Measurements from ENCODE around the gene TIA1.
A peak's percentile ranks its signal among the peaks of the same experiment; 100 is the strongest.
"Not testable (repeated sequence)": the region's sequence is repeated elsewhere in the genome, so short reads cannot be mapped to it uniquely, and the experiment has no call there.

The TIA1 gene

DNA sequence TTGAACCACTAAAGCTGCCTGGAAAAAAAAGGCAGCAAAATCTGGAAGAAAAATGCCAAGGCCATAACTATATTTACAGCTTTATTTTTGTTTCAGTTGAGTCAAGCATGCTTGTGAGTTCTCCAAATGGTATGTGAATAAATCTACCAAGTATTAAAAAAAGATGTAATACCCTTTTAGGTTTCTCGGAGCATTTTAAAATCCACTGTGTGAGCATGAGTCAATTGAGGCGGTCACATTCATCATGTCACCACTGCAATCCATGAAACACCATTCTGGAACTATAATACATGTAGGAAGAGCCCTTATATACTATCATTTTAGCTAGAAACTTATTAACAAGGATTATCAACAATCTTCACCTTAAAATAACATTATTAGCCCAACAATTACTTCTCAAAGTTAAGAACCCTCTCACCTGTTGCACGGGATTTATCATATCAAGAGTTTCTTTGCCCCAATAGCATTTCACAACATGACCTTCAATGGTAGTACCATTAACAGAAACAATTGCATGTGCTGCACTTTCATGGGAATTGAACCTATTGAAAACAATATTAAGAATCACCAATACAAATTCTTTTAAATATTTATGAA lies 33.4 kb downstream of the TIA1 start:
- no peak for DNase-seq

DNA sequence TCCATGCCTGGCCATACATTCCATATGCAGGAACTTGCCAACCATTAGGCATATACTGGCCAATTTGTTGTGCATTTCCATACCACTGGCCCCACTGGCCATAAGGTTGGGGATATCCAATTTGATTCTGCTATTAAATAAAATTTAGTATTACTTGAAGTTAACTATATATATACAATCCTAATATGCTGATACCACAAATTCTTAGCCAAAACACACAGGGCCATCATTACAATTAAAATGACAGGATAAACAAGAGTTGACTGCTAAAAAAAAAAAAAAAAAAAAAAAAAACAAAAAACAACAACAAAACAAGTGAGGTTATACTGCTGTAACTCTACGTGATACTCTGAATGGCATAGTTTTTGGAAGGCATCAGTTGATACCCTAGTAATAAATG lies 34.1 kb downstream of the TIA1 start:
- no peak for DNase-seq

DNA sequence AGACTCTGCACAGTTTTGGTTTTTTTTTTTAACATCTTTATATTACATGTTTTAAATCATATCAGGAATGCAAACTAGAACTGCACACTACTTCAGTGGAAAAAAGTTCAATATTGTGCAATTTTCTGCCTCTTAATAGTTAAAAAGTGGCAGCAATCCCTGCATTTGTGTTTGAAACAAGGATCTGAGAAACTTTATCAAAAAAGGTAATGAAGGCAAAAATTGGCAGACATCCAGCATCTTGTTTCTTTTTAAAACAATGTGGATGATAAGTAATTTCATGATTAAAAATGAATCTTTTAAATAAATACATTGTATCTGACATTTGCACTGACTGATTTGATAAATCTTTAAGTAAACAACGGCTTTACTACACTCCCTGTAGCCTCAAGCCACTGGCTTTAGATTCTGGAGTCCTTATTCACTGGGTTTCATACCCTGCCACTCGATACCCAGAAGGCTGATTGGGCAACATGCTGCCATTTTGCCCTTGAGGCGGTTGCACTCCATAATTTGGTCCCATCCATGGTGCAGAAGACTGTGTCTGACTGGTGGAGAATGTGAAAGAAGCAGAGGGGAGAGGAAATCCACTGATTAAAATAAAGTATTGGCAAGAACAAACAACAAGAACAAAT lies 36.0 kb downstream of the TIA1 start:
- DNase-seq: no peak

DNA sequence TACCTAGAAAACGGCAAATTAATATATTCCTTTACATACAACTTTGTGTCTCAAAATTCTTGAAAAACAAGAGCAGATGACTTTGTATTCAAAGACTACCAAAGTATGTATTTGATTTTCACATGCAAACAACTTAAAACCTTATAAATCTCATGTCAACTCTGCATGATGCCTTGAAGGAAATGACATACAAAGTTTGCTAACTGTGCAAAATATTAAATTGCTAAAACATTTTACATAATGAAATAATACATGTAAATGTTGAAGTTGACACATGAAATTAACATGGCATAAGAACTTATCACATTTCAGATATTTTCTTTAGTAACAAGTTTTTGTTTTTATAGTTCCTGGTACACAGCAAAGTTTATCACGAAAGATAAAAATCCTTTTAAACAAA lies 36.8 kb downstream of the TIA1 start:
- DNase-seq: no peak

DNA sequence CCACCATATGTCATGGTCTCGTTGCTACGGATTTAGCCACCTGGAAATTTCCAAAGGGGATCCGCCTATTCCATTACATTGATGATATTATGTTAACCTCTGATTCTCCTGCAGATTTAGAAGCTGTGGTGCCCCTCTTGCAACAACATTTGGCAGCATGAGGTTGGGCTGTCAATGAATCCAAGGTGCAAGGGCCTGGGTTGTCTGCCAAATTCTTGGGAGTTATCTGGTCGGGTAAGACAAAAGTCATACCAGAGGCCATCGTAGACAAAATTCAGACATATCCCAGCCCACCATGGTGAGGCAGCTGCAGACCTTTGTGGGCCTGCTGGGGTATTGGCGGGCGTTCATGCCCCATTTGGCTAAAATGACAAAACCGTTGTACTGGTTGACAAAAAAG lies 44.0 kb downstream of the TIA1 start:
- no peak for DNase-seq

DNA sequence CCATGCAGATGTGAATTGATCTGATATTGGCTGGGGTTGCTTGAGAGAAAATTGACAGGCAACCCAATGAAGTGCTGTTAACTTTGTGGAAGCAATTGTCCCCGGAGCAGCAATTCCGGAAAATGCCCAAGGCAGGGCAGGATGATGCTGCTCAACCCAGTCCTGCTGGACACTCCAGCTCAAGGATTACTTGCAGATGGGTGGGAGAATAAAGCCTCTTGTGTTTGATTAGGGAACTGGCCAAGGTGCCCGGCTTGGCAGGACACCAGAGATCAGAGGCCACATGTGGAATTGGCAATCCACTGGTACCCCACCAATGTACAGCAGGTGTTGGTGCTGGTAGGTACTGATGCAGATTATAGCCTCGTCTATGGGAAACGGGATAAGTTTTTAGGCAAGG lies 45.3 kb downstream of the TIA1 start:
- DNase-seq: no peak

DNA sequence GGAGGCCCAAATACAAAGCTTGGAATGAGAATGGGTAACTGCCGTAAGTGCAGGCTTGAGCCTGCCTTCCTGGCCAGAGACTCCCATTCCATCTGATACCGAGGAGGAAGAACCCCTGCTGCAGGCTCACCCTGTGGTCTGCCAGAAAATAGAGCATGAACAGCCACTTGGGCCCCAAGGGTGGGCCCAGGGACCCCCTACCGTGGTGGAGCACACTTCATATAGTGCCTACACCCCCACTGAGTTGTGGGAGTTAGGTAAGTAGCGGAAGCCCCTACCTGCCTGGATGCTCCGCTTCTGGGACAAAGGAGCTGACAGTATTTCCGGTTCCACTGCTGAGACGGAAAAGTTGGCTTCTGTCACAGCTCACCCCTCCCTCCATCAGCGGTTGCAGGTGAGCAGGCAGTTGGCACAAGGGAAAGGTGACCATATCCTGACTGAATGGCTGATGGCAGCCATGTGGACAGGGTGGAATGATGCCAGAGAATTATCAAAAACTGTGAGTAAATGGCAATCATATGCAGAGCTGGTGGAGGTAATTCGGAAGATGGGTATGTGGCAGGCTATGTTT lies 46.1 kb downstream of the TIA1 start:
- no peak for DNase-seq

DNA sequence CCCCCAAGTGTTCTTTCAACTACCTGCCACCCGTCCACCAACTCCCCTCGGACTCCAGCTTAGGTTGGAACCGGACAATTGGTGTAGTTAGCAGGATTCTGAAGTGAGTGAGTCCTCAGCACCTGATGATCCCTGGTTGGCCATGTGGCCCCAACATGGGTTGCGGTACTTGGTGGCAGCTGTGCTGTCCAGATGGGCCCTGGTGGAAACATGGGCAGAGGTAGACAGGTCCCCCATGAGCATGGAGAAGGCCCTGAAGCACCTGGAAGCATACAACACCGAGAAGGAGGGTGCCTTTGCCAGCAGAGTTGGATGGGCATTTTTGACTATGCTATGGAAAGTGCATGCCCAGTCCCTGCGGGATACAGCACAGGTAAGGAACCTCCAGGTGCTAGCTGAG lies 46.6 kb downstream of the TIA1 start:
- DNase-seq: no peak

DNA sequence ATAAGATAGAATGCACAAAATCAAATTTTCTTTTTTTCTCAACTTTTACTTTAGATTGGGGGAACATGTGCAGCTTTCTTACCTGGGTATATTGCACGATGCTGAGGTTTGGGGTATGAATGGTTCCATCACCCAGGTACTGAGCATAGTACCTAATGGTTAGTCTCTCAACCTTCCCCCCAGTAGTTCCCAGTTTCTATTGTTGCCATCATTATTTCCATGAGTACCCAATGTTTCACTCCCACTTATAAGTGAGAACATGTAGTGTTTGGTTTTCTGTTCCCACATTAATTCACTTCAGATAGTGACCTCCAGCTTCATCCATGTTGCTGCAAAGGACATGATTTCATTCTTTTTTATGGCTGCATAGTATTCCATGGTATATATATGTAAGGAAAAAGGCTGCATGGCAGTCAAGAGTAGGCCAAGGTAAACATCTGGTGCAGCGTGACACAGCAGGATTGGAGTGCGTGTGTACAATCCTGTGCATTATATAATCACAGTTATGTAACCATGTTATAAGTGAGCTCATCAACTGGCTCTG lies 47.1 kb downstream of the TIA1 start:
- no peak for DNase-seq

DNA sequence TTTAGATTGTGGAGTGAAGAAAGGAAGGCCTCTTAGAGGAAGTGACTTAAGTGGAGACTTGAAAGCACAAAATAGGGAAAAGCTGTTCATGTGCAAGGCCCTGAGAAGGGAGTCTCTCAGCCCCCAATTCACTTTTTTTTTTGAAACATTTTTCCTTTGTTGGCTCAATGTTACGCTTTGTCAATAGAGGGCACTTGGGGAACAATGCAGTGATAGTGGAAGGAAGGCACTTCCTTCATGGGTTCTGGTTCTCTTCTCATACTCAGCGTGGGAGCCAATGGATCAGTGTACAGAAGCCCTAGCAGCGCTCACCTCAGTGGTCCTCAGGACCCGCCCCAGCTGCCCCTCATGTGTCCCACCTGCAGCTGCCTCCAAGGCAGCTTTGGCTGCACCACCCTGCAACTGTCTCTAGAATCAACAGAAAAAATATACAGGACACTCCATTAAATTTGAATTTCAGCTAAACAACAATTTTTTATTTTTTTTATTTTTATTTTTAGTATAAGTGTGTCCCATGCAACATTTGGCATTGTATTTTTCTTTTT lies 49.0 kb downstream of the TIA1 start:
- DNase-seq: no peak

DNA sequence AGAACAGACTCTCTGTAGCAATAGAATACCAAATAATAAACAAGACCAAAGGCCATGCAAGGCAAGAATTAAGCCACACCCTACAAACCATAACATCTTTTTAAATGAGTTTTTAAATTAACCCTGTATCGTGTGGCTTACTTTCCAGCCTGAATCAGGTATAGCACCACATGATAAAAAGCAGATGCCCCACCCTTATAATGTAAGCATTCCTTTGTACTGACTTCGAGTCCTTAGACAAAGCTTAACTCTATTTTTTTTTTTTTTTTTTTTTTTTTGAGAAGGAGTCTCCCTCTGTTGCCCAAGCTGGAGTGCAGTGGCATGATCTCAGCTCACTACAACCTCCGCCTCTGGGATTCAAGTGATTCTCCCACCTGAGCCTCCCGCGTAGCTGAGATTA lies 55.9 kb downstream of the TIA1 start:
- no peak for DNase-seq

DNA sequence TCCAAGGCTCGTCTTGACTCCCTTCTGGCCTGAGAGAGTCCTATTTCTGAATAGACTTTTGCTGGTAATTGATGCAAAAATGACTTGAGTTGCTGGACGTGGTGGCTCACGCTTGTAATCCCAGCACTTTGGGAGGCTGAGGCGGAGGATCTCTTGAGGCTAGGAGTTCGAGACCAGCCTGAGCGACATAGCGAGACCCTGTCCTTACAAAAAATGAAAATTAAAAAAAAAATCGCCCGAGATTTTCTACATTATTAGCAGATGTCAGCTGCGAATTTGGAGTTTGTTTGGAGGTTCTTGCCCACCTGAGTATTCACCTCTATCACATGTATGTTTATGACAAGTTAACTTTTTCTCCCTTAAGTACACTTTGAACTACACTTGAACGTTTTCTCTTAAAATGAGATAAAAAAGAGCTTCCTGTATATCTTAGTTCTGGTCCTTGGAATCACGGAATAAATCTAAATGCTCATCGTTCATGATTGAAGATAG lies 57.1 kb downstream of the TIA1 start:
- no peak for DNase-seq

DNA sequence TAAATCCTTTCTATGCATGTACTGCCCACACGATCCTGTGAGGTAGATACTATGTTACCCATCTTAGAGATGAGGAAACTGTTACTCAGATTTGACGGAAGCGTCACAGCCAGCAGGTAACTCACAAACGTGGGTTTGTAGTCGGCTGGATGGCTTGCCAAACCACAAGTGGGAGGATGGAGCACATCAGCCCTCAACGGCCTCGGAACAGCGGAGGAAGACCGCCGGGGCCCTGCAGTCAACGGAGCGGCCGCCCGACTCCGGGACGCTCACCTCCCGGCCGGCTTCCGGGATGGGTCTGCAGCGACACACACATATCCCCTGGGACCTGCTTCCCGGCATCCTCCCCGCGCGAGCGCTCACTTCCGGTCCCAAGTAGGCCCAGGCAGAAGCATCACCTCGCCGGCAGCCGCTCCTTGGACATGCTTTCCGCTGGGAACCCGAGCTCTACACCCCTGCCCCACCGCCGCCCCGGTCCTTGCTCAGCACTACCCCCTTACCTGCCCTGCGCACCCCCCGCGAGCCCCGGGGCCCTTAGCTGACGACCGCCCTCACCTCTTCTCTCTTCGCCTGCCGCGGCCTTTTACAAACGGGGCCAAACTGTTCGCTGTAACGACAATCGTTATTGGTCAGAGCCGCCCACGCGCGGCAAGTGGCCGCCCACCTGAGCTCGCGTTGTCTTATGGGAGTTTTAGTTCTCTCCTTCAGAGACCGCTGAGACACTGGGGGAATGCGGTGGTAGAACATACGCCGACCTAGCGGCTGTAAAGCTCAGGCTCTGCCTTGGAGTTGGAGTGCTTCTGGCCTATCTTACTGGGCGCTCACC lies 57.8 kb downstream of the TIA1 start, which contains the start of gene C2orf42:
Gene C2orf42 (minus strand): TSS at position 602 of the 826 bp plus-strand sequence. CDS start 9,034 bp downstream, outside the sequence.
- peak; percentile 93 for DNase-seq

DNA sequence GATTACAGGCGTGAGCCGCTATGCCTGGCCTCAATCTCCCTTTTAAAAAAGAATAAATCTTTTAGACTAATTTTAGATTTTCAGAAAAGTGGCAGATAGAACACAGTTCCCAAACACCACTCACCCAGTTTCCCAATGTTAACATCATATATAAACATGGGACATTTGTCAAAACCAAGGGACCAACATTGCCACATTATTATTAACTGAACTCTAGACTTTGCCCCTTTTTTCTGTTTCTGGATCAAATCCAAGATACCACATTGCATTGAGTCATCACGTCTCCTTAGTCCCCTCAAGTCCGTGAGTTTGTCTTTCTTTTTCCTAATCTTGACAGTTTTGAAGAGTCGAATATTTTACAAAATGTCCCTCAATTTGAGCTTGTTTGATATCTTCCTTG lies 60.0 kb downstream of the TIA1 start:
- no peak for DNase-seq

DNA sequence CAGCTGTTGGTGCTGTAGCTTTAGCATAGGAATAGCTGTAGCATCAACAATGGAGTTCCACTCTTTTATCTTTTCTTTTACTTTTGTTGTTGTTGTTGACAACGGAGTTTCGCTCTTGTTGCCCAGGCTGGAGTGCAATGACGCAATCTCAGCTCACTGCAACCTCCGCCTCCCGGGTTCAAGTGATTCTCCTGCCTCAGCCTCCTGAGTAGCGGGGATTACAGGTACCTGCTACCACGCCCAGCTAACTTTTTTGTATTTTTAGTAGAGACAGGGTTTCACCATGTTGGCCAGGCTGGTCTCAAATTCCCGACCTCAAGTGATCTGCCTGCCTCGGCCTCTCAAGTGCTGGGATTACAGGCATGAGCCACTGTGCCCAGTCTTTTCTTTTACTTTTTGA lies 61.3 kb downstream of the TIA1 start:
- not testable (repeated sequence) for DNase-seq

DNA sequence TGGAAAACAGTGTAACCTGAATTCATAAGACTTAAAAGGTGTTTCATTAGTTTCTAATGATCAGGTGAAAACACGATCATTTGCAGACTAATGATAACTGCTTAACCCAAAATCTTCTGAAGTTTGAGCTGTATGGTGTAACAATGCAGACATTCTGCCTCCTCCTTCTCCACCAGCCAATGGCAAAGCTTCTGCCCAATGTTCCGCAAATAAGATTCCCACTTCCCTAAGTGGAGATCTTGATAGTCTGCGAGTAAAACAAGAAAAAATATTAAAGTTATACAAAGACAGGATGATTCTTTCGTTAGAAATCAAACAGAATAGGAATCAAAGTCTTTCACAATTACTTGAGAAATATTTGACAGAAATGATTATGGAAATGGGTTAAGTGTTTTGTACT lies 65.7 kb downstream of the TIA1 start:
- no peak for DNase-seq

DNA sequence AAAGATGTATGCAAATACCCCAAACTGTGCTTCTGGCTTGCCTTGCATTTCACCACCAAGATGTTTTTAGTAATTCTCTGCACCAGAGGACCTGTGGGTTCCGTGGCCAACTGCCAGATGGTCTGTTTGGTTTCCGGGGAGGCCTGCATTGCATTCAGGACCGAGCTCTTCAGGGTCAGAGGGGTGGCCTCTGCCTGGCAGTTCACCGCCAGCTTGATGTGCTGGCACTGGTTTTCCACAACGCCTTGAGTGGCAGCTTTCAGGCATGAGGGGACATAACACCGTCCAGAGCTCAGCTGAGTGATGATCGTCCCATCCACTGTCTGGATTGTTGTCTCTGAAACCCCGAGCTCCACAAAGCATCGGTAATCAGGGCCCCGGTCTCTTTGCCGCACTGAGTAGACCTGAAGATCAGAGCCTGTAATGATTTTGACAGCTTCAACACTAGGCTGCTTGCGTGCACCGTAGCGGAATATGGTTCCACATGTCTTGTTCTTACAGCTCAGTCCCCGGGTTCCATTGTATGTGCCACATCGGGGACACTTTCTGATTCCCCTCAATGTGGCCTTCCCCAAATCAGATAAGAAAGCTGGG lies 67.0 kb downstream of the TIA1 start:
- DNase-seq: no peak

DNA sequence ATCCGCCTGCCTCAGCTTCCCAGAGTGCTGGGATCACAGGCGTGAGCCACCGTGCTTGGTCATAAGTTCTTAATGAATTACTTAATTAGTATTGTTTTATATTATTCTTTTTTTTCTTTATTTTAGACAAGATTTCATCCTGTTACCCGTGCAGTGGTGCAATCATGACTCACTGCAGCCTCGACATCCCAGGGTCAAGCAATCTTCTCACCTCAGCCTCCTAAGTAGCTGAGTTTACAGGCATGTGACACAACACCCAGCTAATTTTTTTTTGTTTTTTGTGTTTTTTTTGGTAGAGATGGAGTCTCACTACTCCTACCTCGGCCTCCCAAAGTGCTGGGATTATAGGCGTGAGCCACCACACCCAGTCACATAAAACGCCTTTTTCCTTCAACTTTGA lies 74.9 kb downstream of the TIA1 start:
- DNase-seq: no peak

DNA sequence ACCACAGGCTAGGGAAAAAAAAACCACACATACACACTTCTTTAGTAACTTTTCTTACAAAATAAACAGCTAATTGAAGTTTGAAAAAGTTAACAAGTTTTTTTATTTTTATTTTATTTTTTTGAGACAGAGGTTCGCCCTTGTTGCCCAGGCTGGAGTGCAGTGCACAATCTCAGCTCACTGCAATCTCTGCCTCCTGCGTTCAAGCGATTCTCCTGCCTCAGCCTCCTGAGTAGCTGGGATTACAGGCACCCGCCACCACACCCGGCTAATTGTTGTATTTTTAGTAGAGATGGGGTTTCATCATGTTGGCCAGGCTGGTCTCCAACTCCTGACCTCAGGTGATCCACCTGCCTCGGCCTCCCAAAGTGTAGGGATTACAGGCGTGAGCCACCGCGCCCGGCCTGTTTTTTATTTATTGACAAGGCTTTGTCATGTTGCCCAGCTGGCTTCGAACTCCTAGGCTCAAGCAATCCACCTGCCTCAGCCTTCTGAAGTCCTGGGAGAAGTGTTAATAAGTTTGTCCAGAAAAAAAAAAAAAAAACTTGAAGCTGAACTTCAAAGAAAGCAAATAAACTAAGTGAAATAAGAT lies 78.7 kb downstream of the TIA1 start:
- DNase-seq: not testable (repeated sequence)

DNA sequence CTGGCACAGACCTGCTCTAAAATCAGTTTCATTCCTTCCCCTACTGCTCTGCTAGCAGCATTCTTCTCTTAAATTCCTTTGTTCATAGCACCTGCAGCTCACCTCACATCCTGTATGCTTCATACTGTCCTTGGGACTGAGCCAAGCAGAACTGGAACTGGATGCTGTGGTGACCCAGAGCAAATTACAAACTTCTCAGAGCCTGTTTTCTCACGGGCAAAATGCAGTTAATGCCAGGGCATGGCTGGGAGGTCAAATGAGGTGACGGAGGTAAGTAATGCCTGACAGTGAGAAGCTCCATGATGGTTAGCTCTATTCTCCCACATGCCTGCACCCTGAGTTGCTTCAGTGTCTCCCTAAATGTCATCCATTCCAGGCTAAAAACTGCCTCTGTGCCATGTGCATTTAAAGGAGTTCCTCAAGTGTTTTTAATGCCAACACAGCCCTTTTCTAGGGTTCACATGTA lies 87.3 kb downstream of the TIA1 start:
- DNase-seq: no peak

DNA sequence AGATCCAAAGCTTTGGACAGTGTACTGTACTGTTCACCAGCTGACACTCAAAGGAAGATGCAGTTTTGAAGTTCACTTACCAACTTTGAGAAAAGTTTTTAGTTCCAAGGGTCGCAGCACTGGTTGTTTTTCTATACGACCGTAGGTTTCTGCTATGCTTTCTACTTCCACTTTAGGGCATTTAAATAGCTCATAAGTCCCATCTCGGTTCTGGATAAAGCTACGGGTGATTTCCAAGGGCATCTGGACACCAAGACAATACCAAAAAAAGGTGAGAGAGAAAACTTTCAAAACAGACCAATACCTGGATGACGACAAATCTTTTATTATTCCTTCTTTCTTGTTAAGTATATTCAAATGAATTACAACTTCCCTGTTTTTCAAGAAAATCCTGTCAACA lies 87.9 kb downstream of the TIA1 start:
- DNase-seq: no peak
